LNCaP clone FGC (cell line): Measurements from ENCODE around the gene ERF.

ENCODE experiments used
- DNase-seq: peaks from one replicate; pipeline ENCODE4 v3.0.0-alpha.2; 2011; ENCODE audit warnings: low read depth
- H3K4me3 ChIP-seq: 2 replicates; pipeline ENCODE4 v1.5.1; 2011; ENCODE audit warnings: mild to moderate bottlenecking, low read depth, low read length, control low read depth
- TF ChIP-seq, protein P1 (sequence below): IDR thresholded peaks from 2 replicates; pipeline ENCODE4 v1.5.1; 2012; ENCODE audit warnings: mild to moderate bottlenecking; ENCODE audit not compliant: control insufficient read depth, insufficient read depth; ENCODE audit errors: extremely low read depth

Gene ERF

DNA sequence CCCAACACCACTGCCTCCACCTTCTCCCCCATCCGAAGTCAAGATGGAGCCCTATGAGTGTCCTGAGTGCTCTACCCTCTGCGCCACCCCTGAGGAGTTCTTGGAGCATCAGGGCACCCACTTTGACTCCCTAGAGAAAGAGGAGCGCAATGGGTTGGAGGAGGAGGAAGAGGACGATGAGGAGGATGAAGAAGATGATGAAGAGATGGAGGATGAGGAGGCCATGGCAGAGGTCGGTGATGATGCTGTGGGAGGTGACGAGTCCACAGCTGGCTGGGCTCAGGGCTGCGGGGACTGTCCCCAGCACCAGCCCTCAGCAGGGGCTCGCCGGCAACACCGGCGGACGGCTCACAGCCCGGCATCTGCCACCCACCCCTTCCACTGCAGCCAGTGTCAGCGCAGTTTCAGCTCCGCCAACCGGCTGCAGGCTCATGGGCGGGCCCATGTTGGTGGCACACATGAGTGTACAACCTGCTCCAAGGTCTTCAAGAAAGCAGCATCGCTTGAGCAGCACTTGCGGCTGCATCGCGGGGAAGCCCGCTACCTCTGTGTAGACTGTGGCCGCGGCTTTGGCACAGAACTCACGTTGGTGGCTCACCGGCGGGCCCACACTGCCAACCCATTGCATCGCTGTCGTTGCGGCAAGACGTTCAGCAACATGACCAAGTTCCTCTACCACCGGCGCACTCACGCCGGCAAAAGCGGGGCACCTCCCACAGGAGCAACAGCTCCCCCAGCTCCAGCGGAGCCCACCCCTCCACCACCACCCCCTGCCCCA lies 29.8 kb downstream of the ERF start:
- no peak overlapping the region for H3K4me3 ChIP-seq
- DNase-seq, result no peak
- TF ChIP-seq, protein P1, sequence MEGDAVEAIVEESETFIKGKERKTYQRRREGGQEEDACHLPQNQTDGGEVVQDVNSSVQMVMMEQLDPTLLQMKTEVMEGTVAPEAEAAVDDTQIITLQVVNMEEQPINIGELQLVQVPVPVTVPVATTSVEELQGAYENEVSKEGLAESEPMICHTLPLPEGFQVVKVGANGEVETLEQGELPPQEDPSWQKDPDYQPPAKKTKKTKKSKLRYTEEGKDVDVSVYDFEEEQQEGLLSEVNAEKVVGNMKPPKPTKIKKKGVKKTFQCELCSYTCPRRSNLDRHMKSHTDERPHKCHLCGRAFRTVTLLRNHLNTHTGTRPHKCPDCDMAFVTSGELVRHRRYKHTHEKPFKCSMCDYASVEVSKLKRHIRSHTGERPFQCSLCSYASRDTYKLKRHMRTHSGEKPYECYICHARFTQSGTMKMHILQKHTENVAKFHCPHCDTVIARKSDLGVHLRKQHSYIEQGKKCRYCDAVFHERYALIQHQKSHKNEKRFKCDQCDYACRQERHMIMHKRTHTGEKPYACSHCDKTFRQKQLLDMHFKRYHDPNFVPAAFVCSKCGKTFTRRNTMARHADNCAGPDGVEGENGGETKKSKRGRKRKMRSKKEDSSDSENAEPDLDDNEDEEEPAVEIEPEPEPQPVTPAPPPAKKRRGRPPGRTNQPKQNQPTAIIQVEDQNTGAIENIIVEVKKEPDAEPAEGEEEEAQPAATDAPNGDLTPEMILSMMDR, result no peak

DNA sequence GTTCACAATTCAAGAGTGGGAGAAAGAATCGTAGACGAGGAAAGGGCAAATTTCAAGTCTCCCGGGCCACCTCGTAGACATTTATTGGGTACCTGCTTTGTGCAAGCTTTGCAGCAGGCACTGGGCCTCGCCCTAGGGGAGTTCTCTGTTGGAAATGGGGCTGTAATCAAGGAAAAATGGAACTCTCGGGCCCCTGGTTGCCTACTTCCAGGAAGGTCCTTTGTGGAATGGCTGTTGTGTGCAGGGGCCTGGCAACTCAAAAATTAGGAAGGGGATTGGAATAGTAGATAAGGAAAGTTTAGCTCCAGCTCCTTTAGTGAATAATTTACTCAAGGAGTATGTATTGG lies 34.2 kb downstream of the ERF start:
- TF ChIP-seq, protein P1, result no peak
- DNase-seq, result no peak
- peak overlapping the region; percentile 85 for H3K4me3 ChIP-seq

DNA sequence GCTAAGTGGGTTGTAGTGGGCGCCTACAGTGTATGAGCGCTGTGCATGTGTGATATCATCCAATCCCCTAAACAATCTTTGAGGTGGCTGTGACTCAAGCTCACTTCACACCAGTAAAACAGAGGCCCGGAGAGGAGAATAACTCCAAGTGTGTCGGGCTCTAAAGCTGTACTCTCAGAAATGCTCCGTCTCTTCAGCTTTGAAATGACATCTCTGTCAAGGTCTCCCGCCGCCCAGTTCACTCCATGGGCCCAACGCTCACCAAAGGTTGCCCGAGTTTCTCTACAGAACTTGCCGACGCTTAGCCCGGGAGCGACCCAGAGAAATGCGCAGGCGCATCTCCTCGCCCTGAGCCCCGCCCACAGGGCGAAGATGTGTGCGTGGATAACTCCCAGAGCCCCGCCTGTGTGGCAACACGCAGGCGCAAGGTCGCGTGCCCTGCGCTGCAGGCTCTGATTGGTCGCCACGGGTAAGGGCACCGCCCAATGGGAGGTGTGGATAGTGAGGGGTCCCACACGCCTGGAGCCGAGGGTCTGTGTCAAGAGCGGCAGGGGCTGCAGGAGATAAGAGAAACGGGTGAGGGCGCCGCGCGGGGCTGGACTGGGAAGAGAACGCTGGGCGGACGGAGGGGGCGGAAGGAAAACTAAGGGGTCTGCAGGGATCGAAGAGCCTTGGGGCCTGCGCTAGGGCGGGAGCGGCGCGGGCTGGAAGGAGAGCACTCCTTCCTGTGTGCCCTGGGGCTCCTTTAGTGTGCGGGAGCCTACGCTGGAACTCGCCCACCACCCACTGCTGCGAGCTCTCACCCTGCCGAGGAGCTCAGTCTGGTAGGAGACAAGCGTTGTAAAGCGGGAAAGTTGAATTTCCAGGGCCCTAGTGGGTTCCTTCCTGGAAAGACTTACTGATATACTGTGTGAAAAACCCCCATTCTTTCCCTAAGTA lies 34.8 kb downstream of the ERF start, which contains the start of gene ZNF526:
TSS of gene ZNF526 (plus strand) at position 501 of the 939 bp plus-strand sequence. CDS start 4,092 bp downstream, outside the sequence.
- H3K4me3 ChIP-seq, result peak within 1 kb of the TSS; percentile 85
- TF ChIP-seq, protein P1, result no peak
- DNase-seq, result peak; percentile 66

DNA sequence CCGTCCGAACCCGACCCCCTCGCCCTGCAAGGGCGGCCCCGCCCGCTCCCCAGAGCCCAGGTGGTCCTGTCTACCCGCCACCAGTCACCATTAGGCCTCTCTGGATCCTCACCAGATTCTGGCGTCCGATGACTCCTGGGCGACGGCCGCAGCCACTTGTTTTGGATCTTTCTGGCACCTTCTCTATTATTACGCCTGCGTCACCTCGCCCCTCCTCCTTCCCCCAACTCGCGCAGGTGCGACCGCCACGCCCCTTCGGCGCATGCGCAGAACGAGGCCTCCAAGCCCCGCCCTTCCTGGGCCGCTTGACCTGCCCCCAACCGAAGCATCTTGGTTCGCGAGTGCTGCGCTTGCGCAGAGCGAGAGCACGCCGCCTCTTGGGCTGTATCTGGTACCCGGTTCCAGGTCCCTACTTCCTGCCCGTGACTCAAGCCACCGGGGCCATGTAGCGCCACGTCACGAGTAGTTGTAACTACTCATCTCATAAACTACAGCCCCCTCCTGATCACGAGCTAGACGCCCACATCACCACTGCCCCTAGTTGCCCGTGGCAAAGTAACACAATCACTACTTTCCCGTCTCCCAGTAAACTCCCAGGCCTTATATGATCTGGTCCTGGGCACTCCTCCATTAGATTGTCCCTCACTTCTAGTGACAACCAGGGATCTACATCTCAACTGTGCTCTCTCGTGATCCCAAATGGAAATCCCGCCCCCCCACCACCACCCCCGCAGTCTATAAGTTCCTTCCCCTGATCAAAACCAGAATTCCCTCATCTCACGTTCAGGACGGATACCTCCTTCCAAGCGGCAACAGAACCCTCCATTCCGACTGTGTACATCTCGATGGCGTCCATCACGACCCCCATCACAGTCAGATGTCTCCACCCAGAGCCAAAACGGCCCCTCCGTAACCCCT lies 37.1 kb downstream of the ERF start, which contains the start of gene DEDD2:
TSS of gene DEDD2 (minus strand) at position 158 of the 918 bp plus-strand sequence. CDS start 670 bp downstream, outside the sequence.
- peak; percentile 75 for DNase-seq

DNA sequence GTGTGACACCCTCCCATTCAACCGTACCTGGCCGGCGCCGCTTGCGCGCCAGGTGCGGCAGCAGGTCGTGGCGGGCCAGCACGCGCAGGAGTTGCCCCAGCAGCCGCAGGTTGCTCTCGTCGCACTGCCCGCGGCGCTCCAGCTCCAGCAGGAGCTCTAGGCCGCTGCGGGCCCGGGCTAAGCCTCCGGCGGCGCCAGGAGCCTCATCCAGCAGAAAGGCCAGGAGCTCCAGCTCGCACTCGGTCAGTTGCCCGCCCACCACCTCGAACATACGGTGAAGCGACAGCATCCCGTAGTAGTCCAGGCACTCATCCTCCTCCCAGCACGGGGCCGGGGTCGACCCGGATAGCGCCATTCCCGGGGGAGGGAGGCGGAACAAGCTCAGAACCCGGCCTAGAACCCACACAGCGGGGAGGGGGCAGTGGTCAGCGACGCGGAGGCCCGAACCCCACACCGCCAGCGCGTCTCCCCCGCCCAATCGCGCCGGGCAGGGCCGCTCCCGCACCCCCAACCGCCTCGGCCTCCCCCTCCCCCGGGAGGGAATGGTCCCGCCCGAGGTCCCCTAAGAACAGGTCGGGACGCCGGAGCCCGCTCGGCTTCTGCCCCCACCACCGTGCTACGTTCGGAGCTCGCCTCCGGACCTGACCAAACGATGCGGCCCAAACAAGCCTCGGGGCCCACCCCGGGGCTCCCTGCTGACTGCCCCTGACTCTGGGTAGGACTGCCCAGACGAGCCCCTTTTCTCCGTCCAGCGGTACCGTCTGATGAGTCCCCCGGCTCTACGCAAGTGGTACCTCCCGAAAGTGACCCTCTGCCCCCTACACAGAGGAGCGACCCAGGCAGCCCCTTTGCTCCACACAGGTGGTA lies 38.0 kb downstream of the ERF start:
- TF ChIP-seq, protein P1, result no peak
- H3K4me3 ChIP-seq, result peak overlapping the region; percentile 72
- no peak for DNase-seq

More for the DNA sequence above, 37.1 kb downstream of the ERF start, which contains the start of gene DEDD2:
- peak within 1 kb of the TSS; percentile 72 for H3K4me3 ChIP-seq
- TF ChIP-seq, protein P1, result no peak; the same call in 1 of the 2 replicates
